HAP-1 (cell line): ENCODE results near the gene FGF6.
"Not testable (repeated sequence)": the region's sequence is repeated elsewhere in the genome, so short reads cannot be mapped to it uniquely, and the experiment has no call there.

Experiments
- DNase-seq, 2 experiments: peaks; one replicate each; pipeline ENCODE4 v3.0.0-alpha.2; 2016 to 2020; ENCODE audit warnings: low spot score in 2 of 2
- H3K27me3 ChIP-seq: fragments of 250-450 bp; sonication (Bioruptor Pico); 2 replicates; pipeline ENCODE4 v1.5.1; 2020; ENCODE audit warnings: low read depth, mild to moderate bottlenecking, moderate library complexity
- H3K36me3 ChIP-seq: fragments of 250-450 bp; sonication (Bioruptor Pico); replicated peaks from 2 replicates; pipeline ENCODE4 v1.5.1; 2020; ENCODE audit warnings: mild to moderate bottlenecking
- H3K4me1 ChIP-seq: fragments of 250-450 bp; sonication (Bioruptor Pico); 2 replicates; pipeline ENCODE4 v1.5.1; 2020; ENCODE audit warnings: mild to moderate bottlenecking
- H3K4me3 ChIP-seq: fragments of 250-450 bp; sonication (Bioruptor Pico); 2 replicates; pipeline ENCODE4 v1.5.1; 2020; ENCODE audit warnings: mild to moderate bottlenecking, moderate library complexity
- H3K9me3 ChIP-seq: fragments of 250-450 bp; sonication (Bioruptor Pico); 2 replicates; pipeline ENCODE4 v1.5.1; 2020; ENCODE audit warnings: mild to moderate bottlenecking, moderate library complexity
- in situ Hi-C: fragments of 300-500 bp; cut with MboI; formaldehyde crosslinking; loops from 3 replicates; pipeline ENCODE4 v1.14.3; 2020; ENCODE audit warnings: low sequenced_read_pairs, inconsistent platforms, mixed read lengths

The FGF6 gene

DNA sequence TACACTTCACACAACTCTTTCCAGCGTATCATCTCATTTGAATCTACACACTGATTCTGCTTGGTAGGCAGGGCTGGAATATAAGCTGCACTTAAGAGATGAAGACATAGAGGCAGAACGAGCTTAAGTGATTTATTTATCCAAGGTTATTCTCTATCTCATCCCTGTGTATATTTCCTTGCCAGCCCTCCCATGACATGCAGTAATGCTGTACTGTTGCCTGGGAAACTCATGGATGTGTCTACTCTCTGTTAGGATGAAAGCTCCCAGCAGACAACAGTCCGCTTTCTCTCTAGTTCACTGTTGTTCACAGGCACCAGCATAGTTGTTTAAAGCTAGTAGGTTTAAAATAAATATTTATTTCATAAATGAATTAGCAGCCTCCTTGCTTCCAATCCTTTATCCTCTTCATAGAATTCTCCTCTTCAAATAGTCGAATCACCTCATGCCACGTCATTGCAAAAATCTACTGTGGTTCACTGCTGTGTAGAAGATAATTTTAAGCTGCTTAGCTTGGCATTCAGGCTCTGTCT lies 25.4 kb downstream of the FGF6 start:
- in situ Hi-C loops, result no loop called here
- peaks cover 16% of the 10 kb centered on the region for H3K27me3 ChIP-seq
- no peak for DNase-seq
- H3K9me3 ChIP-seq, result no peaks in the 10 kb centered on the region
- H3K4me1 ChIP-seq, result no peaks in the 10 kb centered on the region
- no peaks in the 10 kb centered on the region for H3K36me3 ChIP-seq
- no peak overlapping the region for H3K4me3 ChIP-seq

GRCh38 chr12:4418913-4419312 lies 26.7 kb downstream of the FGF6 start:
- Histone ChIP-seq H3K4me1 (no peaks in the 10 kb centered on the region), H3K4me3 (no peak overlapping the region), H3K27me3 (peaks cover 17% of the 10 kb centered on the region), H3K36me3 (no peaks in the 10 kb centered on the region), H3K9me3 (no peaks in the 10 kb centered on the region)
- in situ Hi-C loops, result no loop called here
- DNase-seq, result no peak

GRCh38 chr12:4417936-4418335 lies 27.7 kb downstream of the FGF6 start:
- H3K4me3 ChIP-seq, result no peak overlapping the region
- H3K9me3 ChIP-seq, result no peaks in the 10 kb centered on the region
- peaks cover 17% of the 10 kb centered on the region for H3K27me3 ChIP-seq
- no peak for DNase-seq
- in situ Hi-C loops, result no loop called here
- H3K4me1 ChIP-seq, result no peaks in the 10 kb centered on the region
- no peaks in the 10 kb centered on the region for H3K36me3 ChIP-seq

DNA sequence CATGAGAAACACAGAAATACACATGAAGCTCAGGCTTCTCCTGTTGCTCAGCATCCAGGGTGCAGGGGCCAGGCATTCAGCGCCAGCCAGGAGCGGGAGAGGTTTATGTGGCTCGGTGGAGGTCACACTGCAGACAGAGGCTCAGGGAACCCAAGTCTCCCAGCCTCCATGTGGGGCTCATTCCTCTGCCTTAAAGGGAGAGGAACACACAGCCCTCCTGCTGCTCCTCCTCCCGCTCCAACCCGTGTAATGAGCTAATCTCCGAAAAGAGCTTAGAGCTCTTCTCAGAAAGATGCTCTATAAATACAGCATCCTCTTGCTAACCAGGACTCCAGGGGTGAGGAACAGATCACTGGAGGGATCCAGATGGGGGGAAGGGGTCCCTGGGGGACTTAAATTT lies 28.2 kb downstream of the FGF6 start:
- in situ Hi-C loops, result no loop called here
- no peak for DNase-seq
- Histone ChIP-seq H3K4me1 (no peaks in the 10 kb centered on the region), H3K4me3 (no peak overlapping the region), H3K9me3 (no peaks in the 10 kb centered on the region), H3K36me3 (no peaks in the 10 kb centered on the region), H3K27me3 (peaks cover 17% of the 10 kb centered on the region)

- in situ Hi-C loops, result no loop called here
Measured at GRCh38 chr12:4416276-4416675, 29.3 kb downstream of the FGF6 start.

DNA sequence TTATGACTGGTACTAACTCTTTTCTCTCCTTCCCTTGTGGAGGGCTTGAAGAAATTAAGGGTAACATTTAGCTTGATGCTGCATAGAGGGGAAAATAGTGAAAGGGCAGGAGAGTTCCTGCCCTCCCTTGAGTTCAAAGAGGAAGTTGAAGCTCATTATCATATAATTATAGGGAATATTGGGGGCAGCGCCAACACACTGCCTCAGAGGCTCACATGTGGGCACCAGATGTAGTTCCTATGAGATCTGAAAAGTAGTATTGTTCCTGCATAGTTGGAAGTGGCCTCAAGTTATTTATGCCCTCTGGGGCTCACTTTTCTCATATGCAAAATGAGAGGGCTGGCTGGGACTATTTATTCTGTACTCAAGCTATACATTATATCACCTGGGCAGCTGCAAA lies 33.1 kb downstream of the FGF6 start:
- Histone ChIP-seq H3K9me3 (no peaks in the 10 kb centered on the region), H3K4me1 (no peaks in the 10 kb centered on the region), H3K36me3 (no peaks in the 10 kb centered on the region), H3K27me3 (peaks cover 11% of the 10 kb centered on the region; the same call in 1 of the 2 replicates), H3K4me3 (no peak overlapping the region)
- DNase-seq, result no peak
- in situ Hi-C loops, result no loop called here

More at GRCh38 chr12:4416276-4416675, 29.3 kb downstream of the FGF6 start:
- H3K36me3 ChIP-seq, result no peaks in the 10 kb centered on the region
- no peaks in the 10 kb centered on the region for H3K9me3 ChIP-seq
- H3K4me3 ChIP-seq, result no peak overlapping the region
- H3K4me1 ChIP-seq, result no peaks in the 10 kb centered on the region
- H3K27me3 ChIP-seq, result peaks cover 17% of the 10 kb centered on the region
- DNase-seq, result no peak

GRCh38 chr12:4412056-4412455 lies 33.6 kb downstream of the FGF6 start:
- in situ Hi-C loops, result no loop called here
- H3K36me3 ChIP-seq, result no peaks in the 10 kb centered on the region
- H3K9me3 ChIP-seq, result no peaks in the 10 kb centered on the region
- DNase-seq, result no peak
- H3K4me1 ChIP-seq, result no peaks in the 10 kb centered on the region
- peaks cover 11% of the 10 kb centered on the region; the same call in 1 of the 2 replicates for H3K27me3 ChIP-seq
- no peak overlapping the region for H3K4me3 ChIP-seq

- H3K36me3 ChIP-seq, result no peaks in the 10 kb centered on the region
- H3K4me1 ChIP-seq, result peaks cover 8% of the 10 kb centered on the region
- in situ Hi-C loops, result no loop called here
- H3K27me3 ChIP-seq, result no peaks in the 10 kb centered on the region
- H3K9me3 ChIP-seq, result no peaks in the 10 kb centered on the region
- DNase-seq, result no peak
- no peak overlapping the region for H3K4me3 ChIP-seq
Measured at GRCh38 chr12:4407136-4407535, 38.5 kb downstream of the FGF6 start.

DNA sequence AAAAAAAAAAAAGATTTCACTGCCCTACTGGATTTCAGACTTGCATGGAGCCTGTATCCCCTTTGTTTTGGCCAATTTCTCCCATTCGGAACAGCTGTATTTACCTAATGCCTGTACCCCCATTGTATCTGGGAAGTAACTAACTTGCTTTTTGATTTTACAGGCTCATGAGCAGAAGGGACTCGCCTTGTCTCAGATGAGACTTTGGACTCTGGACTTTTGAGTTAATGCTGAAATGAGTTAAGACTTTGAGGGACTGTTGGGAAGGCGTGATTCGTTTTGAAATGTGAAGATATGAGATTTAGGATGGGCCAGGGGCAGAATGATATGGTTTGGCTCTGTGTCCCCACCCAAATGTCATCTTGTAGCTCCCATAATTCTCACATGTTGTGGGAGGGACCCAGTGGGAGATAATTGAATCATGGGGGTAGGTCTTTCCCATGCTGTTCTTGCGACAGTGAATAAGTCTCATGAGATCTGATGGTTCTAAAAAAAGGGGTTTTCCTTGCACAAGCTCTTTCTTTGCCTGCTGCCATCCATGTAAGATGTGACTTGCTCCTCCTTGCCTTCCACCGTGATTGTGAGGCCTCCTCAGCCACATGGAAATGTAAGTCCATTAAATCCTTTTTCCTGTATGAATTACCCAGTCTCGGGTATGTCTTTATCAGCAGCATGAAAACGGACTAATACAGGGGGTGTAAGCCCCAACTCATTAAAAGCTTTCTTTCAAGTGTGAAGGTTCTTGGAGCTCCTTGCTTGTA lies 40.6 kb downstream of the FGF6 start:
- in situ Hi-C loops, H3K4me1 ChIP-seq, H3K9me3 ChIP-seq, H3K4me3 ChIP-seq, H3K36me3 ChIP-seq, H3K27me3 ChIP-seq, DNase-seq: not testable (repeated sequence)

DNA sequence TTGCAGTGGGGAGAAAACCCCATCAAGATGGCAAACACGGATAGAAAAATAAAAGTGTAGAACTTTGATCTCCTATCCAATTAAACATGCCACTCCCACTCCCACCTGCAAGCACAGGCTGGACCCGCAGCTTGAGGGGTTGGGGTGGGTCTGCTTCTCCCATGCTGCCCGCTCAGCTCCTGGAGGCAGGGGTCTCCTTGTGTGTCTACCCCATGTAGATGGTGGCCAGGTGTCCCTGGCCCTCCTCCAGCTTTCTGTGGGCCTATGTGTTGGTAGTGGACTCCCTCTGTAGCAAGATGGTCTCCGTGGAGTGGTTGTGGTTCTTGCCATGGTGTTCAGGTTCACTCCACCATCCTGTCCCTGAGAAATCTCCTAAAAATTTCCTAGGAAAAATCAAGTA lies 42.6 kb downstream of the FGF6 start:
- no peaks in the 10 kb centered on the region for H3K9me3 ChIP-seq
- H3K36me3 ChIP-seq, result no peaks in the 10 kb centered on the region
- DNase-seq, result no peak
- H3K4me1 ChIP-seq, result peaks cover 8% of the 10 kb centered on the region
- in situ Hi-C loops, result no loop called here
- peaks cover 9% of the 10 kb centered on the region; the same call in 1 of the 2 replicates for H3K27me3 ChIP-seq
- no peak overlapping the region for H3K4me3 ChIP-seq

- in situ Hi-C loops, result no loop called here
- DNase-seq, result no peak
- peaks cover 8% of the 10 kb centered on the region for H3K4me1 ChIP-seq
- H3K9me3 ChIP-seq, result no peaks in the 10 kb centered on the region
- no peak overlapping the region for H3K4me3 ChIP-seq
- peaks cover 11% of the 10 kb centered on the region for H3K27me3 ChIP-seq
- H3K36me3 ChIP-seq, result no peaks in the 10 kb centered on the region
Measured at GRCh38 chr12:4401117-4401516, 44.5 kb downstream of the FGF6 start.

GRCh38 chr12:4395818-4396217 lies 49.8 kb downstream of the FGF6 start:
- no peaks in the 10 kb centered on the region for H3K9me3 ChIP-seq
- no peak overlapping the region for H3K4me3 ChIP-seq
- in situ Hi-C loops, result no loop called here
- no peaks in the 10 kb centered on the region for H3K4me1 ChIP-seq
- no peak for DNase-seq
- no peaks in the 10 kb centered on the region for H3K36me3 ChIP-seq
- H3K27me3 ChIP-seq, result peaks cover 17% of the 10 kb centered on the region

GRCh38 chr12:4393211-4393610 lies 52.4 kb downstream of the FGF6 start:
- Histone ChIP-seq H3K4me3 (no peak overlapping the region), H3K9me3 (no peaks in the 10 kb centered on the region), H3K4me1 (no peaks in the 10 kb centered on the region), H3K36me3 (no peaks in the 10 kb centered on the region), H3K27me3 (peaks cover 11% of the 10 kb centered on the region; the same call in 1 of the 2 replicates)
- DNase-seq, result no peak
- in situ Hi-C loops, result no loop called here

DNA sequence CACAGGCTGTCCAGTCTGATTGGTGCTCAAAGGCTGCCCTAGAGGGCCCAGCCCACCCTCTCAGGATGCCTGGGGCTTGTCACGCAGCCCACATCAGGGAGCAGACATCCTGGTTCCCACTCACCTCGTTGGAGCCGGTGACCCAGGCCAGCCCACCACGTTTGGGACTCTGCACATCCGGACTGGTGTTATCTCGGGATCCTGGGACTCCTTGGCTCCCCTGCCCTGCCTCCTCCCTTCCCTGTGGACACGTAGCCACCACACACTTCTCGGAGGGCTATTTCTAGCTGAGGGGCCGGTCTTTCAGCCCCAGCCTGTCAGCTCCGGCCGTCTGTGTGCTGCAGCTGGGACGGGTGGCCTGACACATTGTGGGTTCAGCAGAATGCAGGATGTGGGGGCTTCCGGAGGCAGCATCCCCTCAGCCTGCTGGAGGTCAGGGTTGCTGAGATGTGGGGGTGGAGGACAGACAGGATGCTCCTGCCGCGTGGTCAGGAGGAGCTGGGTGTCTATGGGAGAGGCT lies 53.3 kb downstream of the FGF6 start:
- H3K36me3 ChIP-seq, result no peaks in the 10 kb centered on the region
- H3K4me1 ChIP-seq, result no peaks in the 10 kb centered on the region
- H3K27me3 ChIP-seq, result peaks cover 11% of the 10 kb centered on the region; the same call in 1 of the 2 replicates
- no peak overlapping the region for H3K4me3 ChIP-seq
- no peaks in the 10 kb centered on the region for H3K9me3 ChIP-seq
- DNase-seq, result no peak
- in situ Hi-C loops, result no loop called here
